ENCODE data around the gene PCBP3. TPM values are rescaled to one million over a fixed set of nuclear protein-coding genes. Genes with fewer than 3 reads are reported as not detected.

The PCBP3 gene
- total and polyA plus RNA-seq, 8 donors: 0.83 to 4.3 (median 1.7) TPM

DNA sequence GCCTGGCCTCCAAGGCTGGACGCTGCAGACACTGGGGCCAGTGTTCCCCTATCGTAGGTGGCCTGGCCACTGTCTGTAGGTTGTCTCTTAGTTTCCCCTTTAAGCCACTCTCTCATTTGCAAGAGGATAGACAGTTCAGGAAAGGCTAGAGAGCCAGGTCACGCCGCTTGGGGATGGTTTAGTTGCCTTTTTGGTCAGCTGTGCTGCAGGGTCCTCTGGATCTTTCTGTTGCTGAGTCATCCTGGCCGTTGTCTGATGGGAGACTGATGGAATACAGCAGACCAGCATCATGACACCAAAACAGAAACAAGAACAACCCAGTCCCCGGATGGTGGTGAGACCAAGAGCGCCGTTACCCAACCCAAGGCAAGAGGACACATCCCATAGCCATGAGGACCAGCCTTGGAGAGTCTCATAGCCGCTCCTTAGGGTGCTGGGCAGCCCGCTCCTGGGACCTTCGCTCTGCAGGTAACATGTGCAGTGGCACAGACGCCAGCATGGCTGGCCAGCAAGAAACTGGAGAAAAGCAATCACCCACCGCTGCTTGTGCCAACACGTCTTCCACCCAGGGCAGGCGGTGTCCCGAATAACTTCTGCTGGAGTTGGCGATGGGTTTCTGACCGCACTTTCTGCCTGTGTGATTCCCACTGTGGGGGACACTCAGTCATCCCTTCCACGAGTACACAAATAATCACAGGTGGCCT, 258.9 kb downstream of the PCBP3 start:
- no peak overlapping the region for H3K27ac ChIP-seq
- no peaks in the 10 kb centered on the region for H3K9me3 ChIP-seq
- FAIRE-seq (no peak), ATAC-seq (no peak), DNase-seq (peak in 2 of 6 donors; percentile 29 to 34)
- TF ChIP-seq, protein P1, sequence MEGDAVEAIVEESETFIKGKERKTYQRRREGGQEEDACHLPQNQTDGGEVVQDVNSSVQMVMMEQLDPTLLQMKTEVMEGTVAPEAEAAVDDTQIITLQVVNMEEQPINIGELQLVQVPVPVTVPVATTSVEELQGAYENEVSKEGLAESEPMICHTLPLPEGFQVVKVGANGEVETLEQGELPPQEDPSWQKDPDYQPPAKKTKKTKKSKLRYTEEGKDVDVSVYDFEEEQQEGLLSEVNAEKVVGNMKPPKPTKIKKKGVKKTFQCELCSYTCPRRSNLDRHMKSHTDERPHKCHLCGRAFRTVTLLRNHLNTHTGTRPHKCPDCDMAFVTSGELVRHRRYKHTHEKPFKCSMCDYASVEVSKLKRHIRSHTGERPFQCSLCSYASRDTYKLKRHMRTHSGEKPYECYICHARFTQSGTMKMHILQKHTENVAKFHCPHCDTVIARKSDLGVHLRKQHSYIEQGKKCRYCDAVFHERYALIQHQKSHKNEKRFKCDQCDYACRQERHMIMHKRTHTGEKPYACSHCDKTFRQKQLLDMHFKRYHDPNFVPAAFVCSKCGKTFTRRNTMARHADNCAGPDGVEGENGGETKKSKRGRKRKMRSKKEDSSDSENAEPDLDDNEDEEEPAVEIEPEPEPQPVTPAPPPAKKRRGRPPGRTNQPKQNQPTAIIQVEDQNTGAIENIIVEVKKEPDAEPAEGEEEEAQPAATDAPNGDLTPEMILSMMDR (IDR thresholded peaks at IDR 0.05): no peak
- 78 to 91% methylated on average over 19 of the region's 19 CpGs for WGBS, 2 donors
- H3K36me3 ChIP-seq: no peaks in the 10 kb centered on the region
- no peaks in the 10 kb centered on the region for H3K4me1 ChIP-seq
- no peaks in the 10 kb centered on the region for H3K27me3 ChIP-seq
- no peak overlapping the region for H3K4me3 ChIP-seq
- intact Hi-C loops (cut with DNase I): no loop called here

DNA sequence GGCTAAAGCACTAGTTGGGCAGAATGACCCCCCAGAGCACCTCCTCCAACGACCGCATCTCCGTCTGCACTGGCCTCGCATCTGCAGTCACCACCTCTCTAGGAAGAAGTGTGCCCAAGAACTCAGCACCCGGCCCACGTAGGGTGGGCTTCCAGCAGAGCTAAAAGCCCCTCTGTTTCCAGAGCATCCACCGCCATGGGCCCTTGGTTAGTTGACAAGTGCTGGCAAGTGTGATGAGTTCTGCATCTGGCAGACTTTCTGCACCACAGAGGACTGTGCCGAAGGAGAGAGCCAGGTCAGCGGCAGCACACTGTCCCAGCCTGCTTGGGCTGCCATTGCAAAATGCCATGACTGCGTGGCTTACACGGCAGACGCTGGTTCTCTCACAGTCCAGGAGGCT, 261.7 kb downstream of the PCBP3 start:
- Histone ChIP-seq H3K27ac (no peak overlapping the region), H3K4me3 (no peak overlapping the region), H3K36me3 (no peaks in the 10 kb centered on the region), H3K9me3 (no peaks in the 10 kb centered on the region), H3K4me1 (no peaks in the 10 kb centered on the region), H3K27me3 (no peaks in the 10 kb centered on the region)
- FAIRE-seq (no peak), ATAC-seq (no peak), DNase-seq (peak in 2 of 6 donors; percentile 26 to 30)
- WGBS, 2 donors: 80 to 94% methylated on average over 12 of the region's 12 CpGs
- intact Hi-C loops (cut with DNase I): no loop called here
- TF ChIP-seq, protein P1 (IDR thresholded peaks at IDR 0.05): no peak

DNA sequence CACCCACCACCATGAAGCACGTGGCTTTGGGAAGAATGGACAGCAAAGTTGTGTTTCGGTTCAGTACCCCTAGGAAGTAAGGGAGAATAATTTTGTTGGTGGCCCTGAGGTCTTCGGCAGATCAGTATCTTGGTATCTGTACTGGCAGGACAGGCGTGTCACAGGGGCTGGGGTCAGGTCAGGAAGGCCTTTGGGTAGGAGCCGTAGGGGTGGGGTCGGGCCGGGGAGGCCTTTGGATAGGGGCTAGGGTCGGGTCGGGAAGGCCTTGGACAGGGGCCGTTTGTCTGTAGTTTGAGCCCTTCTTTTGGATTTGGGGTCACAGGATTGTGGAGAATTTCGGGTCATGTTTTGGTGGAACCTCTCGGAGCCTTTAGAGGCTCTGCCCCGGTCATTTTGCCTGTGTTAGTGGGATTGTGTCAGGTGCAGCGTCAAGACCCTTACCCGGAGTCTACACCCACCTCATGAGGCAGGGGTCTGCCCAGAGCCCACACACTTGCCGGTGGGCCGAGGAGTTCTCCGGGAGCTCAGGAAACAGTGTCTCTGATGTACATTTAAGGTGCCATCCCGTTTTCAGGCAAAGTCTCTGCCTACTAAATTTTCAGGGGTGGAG, 262.8 kb downstream of the PCBP3 start:
- H3K27ac ChIP-seq: no peak overlapping the region
- no peak for ATAC-seq
- no peak for FAIRE-seq
- TF ChIP-seq, protein P1 (IDR thresholded peaks at IDR 0.05): no peak
- WGBS, 2 donors: 73 to 85% methylated on average over 19 of the region's 19 CpGs
- H3K4me1 ChIP-seq: no peaks in the 10 kb centered on the region
- no peaks in the 10 kb centered on the region for H3K9me3 ChIP-seq
- no peaks in the 10 kb centered on the region for H3K36me3 ChIP-seq
- intact Hi-C loops (cut with DNase I): no loop called here
- peak in 2 of 6 donors; percentile 39 to 40 for DNase-seq
- no peaks in the 10 kb centered on the region for H3K27me3 ChIP-seq
- H3K4me3 ChIP-seq: no peak overlapping the region

DNA sequence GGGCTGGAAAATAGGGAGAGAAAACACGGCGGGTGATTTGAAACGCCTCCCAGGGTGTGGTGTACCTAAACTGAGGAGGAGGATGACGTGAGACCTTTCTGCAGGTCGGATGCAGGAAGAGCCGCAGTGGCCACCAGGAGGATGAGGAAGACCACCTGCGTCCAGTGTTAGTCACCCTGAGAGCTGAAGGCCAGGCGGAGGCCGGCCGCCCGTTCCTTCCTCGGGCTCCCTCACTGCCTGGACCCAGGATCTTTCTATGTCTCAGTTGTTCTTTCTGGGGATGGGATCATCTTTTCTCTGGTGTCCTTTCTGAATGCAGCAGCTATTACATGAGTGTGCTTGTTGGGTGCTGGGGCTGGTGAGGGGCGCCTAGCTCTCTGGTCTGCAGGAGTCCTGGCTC, 263.3 kb downstream of the PCBP3 start:
- Histone ChIP-seq H3K27ac (no peak overlapping the region), H3K9me3 (no peaks in the 10 kb centered on the region), H3K4me3 (no peak overlapping the region), H3K27me3 (no peaks in the 10 kb centered on the region), H3K36me3 (no peaks in the 10 kb centered on the region), H3K4me1 (no peaks in the 10 kb centered on the region)
- FAIRE-seq (no peak), DNase-seq (peak in 2 of 6 donors; percentile 22 to 27), ATAC-seq (no peak)
- TF ChIP-seq, protein P1 (IDR thresholded peaks at IDR 0.05): no peak
- 78 to 93% methylated on average over 13 of the region's 13 CpGs for WGBS, 2 donors
- intact Hi-C loops (cut with DNase I): no loop called here

Data from pancreas (tissue), 10 donors.